ENCODE results near the gene IRS1. TPM values are rescaled to one million over a fixed set of nuclear protein-coding genes. Genes with fewer than 3 reads are reported as not detected.

Gene IRS1
- total RNA-seq, 4 donors from 2014 or later, result 17.4 to 39.0 (median 25.3) TPM

DNA sequence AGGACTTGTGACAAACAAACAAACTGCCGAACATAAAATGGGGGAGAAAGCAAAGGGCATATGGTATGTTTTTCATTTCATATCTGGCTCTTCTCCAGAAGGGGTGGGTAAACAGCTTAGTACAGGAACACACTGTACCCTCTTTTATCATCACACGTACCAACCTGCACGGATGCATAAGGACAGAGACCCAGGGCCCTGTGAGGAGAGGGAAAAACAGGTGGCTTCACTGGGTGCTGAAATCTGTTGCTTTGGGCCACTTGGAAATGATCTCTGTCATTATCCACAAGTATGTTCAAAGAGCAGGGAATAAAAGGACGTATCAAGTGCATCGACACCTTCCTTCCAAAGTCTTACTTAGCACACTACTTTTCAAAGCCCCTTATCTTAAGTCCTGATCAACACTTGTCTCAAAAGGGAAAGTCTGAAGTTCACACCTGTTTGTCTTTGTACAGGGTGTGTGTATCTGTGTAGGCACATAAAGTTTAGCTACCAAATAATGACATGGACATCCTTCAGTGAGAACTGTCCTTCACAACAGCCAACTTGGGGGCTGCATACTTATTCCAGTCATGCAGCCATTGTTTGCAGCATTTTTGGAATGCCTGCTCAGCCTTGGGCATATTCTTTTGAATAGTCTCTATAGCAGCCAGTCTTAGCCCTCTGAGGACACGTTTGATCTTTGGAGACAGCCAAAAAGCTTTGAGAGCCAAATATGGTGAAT, 60.6 kb downstream of the IRS1 start:
- peaks cover 10 to 57% (median 13%) of the 10 kb centered on the region in 3 donors for H3K4me1 ChIP-seq
- no peaks in the 10 kb centered on the region for H3K27me3 ChIP-seq
- TF ChIP-seq, protein P1, sequence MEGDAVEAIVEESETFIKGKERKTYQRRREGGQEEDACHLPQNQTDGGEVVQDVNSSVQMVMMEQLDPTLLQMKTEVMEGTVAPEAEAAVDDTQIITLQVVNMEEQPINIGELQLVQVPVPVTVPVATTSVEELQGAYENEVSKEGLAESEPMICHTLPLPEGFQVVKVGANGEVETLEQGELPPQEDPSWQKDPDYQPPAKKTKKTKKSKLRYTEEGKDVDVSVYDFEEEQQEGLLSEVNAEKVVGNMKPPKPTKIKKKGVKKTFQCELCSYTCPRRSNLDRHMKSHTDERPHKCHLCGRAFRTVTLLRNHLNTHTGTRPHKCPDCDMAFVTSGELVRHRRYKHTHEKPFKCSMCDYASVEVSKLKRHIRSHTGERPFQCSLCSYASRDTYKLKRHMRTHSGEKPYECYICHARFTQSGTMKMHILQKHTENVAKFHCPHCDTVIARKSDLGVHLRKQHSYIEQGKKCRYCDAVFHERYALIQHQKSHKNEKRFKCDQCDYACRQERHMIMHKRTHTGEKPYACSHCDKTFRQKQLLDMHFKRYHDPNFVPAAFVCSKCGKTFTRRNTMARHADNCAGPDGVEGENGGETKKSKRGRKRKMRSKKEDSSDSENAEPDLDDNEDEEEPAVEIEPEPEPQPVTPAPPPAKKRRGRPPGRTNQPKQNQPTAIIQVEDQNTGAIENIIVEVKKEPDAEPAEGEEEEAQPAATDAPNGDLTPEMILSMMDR (IDR thresholded peaks at IDR 0.05), result no peak
- no peak for TF ChIP-seq POLR2AphosphoS5 (IDR thresholded peaks at IDR 0.05)
- 79 to 83% methylated on average over 1 to 6 of the region's 6 CpGs for WGBS, 2 donors (ENCODE audit: low coverage in 1 of 2)
- peaks cover 0 to 9% of the 10 kb centered on the region in 2 donors for H3K36me3 ChIP-seq
- H3K9me3 ChIP-seq, result no peaks in the 10 kb centered on the region
- peak overlapping the region in 1 of 4 donors; percentile 33 for H3K27ac ChIP-seq
- ATAC-seq, result no peak
- H3K4me3 ChIP-seq, result no peak overlapping the region

- WGBS, 2 donors (ENCODE audit: low coverage in 1 of 2), result 94 to 95% methylated on average over 5 to 8 of the region's 8 CpGs
- ATAC-seq, result no peak
- TF ChIP-seq POLR2AphosphoS5 (IDR thresholded peaks at IDR 0.05) (no peak), POLR2A (IDR thresholded peaks at IDR 0.05) (no peak), EP300 (IDR thresholded peaks at IDR 0.05) (no peak)
- TF ChIP-seq, protein P1 (IDR thresholded peaks at IDR 0.05), result no peak
Measured at GRCh38 chr2:226738191-226738820, 61.3 kb downstream of the IRS1 start.

DNA sequence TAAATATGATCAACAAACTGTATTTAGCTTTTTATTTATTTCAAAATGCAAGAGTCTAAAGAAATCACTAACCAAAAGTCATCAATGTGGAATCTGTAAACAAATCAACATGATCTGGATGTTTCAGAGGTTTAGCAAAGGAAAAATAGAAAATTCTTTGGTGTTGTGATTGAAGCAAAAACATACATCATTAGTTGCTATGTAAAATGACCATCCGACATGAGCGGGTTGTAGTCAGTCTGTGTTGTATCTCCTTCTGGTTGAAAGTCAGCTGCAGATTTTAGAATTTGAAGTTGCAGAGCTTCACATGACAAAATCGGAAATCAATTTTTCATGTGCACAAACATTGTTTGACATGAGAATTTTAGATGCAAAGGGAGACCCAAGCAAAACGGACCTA, 63.2 kb downstream of the IRS1 start:
- no peak for ATAC-seq
- H3K27me3 ChIP-seq, result no peaks in the 10 kb centered on the region
- peaks cover 0 to 9% of the 10 kb centered on the region in 2 donors for H3K36me3 ChIP-seq
- TF ChIP-seq POLR2AphosphoS5 (IDR thresholded peaks at IDR 0.05) (no peak), EP300 (IDR thresholded peaks at IDR 0.05) (no peak), POLR2A (IDR thresholded peaks at IDR 0.05) (no peak)
- TF ChIP-seq, protein P1 (IDR thresholded peaks at IDR 0.05), result no peak
- no peak overlapping the region for H3K27ac ChIP-seq
- H3K9me3 ChIP-seq, result no peaks in the 10 kb centered on the region
- WGBS, 2 donors (ENCODE audit: low coverage in 1 of 2), result 88 to 89% methylated on average over 3 to 4 of the region's 4 CpGs
- peaks cover 3 to 31% (median 7%) of the 10 kb centered on the region in 3 donors for H3K4me1 ChIP-seq
- no peak overlapping the region for H3K4me3 ChIP-seq

More at GRCh38 chr2:226738191-226738820, 61.3 kb downstream of the IRS1 start:
- Histone ChIP-seq H3K4me1 (peaks cover 10 to 50% (median 13%) of the 10 kb centered on the region in 3 donors), H3K9me3 (no peaks in the 10 kb centered on the region), H3K4me3 (no peak overlapping the region), H3K27me3 (no peaks in the 10 kb centered on the region), H3K36me3 (peaks cover 0 to 9% of the 10 kb centered on the region in 2 donors), H3K27ac (no peak overlapping the region)

DNA sequence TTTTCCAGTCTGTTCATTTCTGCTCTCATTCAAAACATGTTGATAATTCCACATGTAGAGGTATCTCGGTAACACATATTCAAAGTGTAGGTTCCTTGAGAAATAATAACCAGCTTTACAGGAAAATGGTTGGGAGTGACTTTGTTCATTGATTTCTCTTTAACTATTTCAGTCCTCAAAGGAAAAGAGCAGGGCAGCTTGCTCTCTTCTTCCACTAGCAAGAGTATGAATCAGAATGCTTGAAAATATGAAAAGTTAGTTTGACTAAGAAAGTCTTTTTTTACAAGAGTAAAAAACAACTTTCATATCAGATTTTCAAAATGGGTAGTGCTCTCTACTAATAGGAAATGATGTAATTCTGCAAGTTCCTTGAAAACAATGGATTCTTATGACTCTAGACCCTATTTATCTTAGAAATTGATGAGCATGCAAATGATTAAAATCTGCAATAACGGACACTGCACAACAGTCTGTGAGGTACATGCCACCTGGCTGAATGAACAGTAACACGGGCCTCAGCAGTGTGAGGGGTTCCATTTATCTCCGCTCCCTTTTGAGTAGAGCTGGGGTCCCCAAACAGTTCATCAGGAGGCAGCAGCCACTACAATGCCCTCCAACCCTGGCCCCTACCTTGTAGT, 65.6 kb downstream of the IRS1 start:
- H3K27ac ChIP-seq, result peak overlapping the region in 1 of 4 donors; percentile 28
- H3K9me3 ChIP-seq, result no peaks in the 10 kb centered on the region
- peaks cover 0 to 9% of the 10 kb centered on the region in 2 donors for H3K36me3 ChIP-seq
- WGBS, 2 donors (ENCODE audit: low coverage in 1 of 2), result 63 to 75% methylated on average over 2 to 4 of the region's 4 CpGs
- peaks cover 0 to 8% (median 6%) of the 10 kb centered on the region in 3 donors for H3K4me1 ChIP-seq
- H3K4me3 ChIP-seq, result no peak overlapping the region
- no peaks in the 10 kb centered on the region for H3K27me3 ChIP-seq
- ATAC-seq, result no peak
- TF ChIP-seq POLR2AphosphoS5 (IDR thresholded peaks at IDR 0.05) (no peak), EP300 (IDR thresholded peaks at IDR 0.05) (no peak), POLR2A (IDR thresholded peaks at IDR 0.05) (no peak)
- TF ChIP-seq, protein P1 (IDR thresholded peaks at IDR 0.05), result no peak
